Cerebellar nuclear complex (tissue), 1 donor: ENCODE results near the gene S100Z.
"Not testable (repeated sequence)": the region's sequence is repeated elsewhere in the genome, so short reads cannot be mapped to it uniquely, and the experiment has no call there.

Experiments
- DNase-seq, 2 experiments: peaks; one replicate each; lab custom pipeline; 2025; lab: John Stamatoyannopoulos, UW

Gene S100Z

GRCh38 chr5:76874088-76874581 is 24.3 kb downstream of the S100Z start:
- DNase-seq: no peak

DNA sequence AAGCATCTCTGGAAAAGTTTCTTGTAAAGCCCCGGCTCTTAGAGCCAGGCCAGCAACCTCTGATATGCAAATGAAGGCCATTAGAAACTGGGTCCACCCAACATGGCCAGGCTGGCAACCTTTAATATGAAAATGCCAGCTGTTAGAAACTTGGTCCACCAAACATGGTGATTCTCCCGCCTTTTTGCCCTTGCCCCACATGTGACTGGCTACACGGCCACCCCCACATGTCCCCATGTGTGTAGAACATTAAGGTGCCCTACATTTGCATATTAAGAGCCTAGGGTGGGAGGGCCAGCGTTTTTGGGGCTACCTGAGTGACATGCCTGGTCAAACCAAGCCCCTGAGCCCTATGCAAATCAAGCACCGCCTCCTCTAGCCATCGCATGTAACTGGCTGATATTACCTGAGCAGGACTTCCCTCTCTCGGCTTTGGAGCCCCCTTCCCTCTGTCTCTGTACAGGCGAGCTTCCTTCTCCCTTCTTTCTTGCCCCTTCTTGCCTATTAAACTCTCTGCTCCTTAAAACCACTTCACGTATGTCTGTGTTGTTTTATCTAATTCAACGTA is 39.0 kb downstream of the S100Z start:
- DNase-seq: no peak

DNA sequence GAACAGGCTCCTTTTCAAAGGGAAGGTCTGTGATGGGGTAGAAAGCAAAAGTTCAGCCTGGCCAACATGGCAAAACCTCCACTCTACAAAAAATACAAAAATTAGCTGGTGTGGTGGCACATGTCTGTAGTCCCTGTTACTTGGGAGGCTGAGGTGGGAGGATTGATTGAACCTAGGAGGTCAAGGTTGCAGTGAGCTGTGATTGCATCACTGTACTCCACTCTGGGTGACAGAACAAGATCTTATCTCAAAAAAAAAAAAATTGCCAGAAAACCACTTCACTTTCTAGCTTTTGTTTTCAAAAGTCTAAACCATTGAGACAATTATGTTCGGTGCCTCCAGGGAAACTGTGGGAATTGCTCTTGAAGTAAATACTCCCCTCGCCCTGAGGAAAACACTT is 43.5 kb downstream of the S100Z start:
- DNase-seq: no peak

GRCh38 chr5:76896196-76896595 is 46.4 kb downstream of the S100Z start:
- no peak for DNase-seq

DNA sequence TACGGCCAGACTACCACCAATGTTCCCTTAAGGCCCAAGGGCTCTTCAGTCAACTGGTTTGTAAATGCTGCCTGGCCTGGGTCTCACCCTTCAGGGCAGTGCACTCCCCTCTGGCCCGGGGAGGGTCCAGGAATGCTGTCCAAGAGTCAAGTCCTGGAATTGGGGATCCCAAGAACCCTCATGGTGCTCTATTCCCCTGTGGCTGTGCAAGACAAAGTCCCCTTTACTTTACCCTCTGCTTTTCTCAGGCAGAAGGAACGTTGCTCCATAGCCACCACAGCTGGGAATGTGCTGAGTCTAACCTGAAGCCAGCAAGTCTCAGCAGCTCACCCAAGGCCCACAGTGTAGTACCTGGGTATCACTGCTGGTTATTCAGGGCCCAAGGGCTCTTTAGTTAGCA is 51.7 kb downstream of the S100Z start:
- DNase-seq: no peak

DNA sequence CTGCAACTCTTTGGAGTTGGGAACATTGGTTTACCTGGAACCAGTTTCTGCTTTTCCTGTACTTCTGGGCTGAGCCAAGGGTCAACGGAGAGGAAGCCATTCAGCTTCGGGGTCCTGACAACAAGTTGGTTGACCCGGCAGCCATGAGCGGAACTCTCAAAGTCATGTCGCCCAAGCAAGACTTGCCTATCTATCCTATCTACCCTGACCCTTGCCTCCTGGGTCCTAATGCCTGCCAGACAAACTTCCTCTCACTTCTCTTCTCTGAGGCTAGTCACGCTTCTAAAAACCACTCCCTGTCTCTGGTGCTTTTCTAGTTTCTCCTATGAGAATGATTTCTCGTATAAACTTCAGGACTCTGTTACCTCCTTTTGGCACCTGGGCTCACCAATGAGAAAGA is 58.4 kb downstream of the S100Z start:
- no peak for DNase-seq

GRCh38 chr5:76910344-76910933 is 60.6 kb downstream of the S100Z start:
- not testable (repeated sequence) for DNase-seq

GRCh38 chr5:76914671-76915070 is 64.9 kb downstream of the S100Z start:
- DNase-seq: not testable (repeated sequence)

DNA sequence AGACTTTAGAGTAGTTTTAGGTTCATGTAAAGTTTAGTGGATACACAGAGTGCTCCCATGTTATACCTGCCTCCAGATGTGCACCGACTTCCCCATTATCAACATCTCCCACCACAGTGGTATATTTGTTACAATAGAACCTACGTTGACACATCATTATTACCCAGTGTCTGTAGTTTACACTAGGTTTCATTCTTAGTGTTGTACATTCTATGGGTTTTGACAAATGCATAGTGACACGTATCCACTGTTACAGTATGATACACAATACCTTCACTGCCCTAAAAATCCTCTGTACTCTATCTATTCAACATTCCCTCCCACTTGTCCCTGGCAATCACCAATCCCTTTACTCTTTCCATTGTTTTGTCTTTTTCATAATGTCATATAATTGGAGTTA is 68.7 kb downstream of the S100Z start:
- DNase-seq: no peak

DNA sequence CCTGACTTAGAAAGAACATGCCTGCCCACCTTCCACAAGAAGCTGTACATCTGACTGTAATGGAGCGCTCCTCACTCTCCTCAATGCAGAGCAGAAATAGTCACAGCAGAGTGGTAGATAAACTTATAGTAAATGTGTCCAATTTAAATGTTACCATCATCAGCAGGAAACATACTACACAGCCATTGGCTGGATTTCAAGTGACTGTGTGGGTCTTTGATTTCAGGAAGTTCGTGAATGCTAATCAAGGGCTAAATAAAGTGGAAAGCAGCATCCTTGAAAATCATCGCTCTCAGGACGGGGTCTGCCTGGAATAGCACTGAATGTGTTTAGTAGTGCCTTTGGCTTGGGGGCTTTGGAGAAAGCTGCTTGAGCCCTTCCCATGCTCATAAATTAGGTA is 70.7 kb downstream of the S100Z start:
- no peak for DNase-seq

DNA sequence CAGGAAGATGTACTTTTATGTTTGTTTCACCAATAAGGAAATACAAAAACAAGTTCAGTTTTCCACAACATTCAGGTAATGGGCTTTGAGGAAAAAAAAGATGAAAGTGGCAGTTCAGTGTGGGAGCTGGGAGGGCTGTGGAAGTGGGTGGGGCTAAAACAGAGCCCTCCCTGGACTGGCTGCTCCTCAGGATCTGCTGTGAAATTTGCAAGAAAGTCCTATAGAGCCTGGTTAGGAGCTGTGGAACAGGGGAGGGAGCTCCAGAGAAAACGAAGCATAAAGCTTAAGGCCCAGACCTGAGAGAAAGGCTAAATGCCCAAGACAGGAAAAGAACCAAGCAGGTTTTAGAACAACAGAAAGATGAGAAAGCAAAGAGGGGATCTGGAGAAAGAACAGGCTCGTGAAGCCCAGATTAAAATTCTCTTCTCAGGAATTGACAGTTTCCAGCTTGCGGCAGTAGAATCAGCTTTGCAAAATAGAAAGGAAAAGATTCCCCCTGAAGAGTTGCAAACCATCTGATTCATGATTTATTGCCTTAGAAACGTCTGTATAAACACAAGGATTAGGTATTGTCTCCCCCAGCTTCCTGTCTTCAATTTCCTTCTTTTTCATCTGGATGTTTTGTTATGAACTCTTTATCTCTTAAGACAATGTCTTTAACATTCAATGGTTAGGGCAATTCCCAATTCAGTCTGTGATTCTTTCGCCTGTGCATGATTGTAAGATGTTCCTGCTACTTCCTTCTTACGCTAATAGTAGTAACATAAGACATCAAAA is 76.7 kb downstream of the S100Z start:
- DNase-seq: no peak

GRCh38 chr5:76927961-76928360 is 78.1 kb downstream of the S100Z start:
- no peak for DNase-seq

DNA sequence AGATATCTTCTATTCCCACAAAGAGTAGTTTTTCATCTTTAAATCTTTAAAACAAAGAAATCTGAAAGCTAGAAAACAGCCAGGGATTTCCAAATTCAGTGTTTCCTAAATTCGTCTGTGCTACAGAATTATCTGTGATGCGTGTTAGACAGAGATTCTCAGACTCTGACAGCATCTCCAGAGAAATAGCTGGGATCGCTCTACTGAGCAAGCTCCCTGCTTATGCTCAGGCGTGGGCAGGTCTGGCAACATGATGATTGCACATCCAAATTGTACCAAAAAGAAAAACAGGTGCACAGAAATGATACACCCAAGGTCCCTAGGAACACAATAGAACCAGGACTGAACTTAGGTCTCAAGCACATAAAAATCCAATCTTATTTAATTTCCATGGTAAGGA is 80.3 kb downstream of the S100Z start:
- DNase-seq: no peak

GRCh38 chr5:76938177-76938576 is 88.4 kb downstream of the S100Z start:
- DNase-seq: no peak

DNA sequence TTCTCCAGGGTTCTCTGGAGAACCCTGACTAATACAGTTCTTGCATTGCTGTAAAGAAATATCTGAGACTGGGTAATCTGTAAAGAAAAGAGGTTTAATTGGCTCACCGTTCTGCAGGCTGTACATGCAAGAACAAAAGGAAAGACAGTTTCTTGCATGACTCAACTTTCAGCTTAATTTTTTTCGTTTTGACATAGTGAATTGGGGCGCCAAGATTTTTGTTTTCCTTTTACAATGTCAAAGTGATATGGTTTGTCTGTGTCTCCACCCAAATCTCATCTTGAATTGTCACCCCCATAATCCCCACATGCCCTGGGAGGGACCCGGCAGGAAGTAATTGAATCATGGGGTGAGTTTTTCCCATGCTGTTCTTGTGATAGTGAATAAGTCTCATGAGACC is 91.2 kb downstream of the S100Z start:
- no peak for DNase-seq

- no peak for DNase-seq
Measured at GRCh38 chr5:76941442-76941841, 91.6 kb downstream of the S100Z start.

DNA sequence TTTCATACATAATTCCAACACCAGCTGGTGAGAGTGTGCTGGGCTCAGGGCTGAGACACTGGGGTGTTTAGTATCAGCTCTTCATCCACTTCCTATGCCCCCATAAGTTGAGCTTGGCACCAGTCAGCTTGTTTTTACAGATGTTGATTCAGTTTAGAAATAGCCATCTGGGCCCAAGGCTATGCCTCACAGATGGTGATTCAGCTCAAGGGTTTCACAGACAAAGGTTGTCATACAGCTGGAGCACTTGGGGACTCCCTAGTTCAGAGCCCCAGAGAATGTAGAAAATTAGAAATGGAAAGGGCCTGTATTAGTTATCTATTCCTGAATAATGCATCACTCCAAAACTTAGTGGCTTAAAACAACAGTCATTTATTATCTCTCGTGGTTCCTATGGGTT is 92.8 kb downstream of the S100Z start:
- DNase-seq: no peak

GRCh38 chr5:76943006-76943405 is 93.2 kb downstream of the S100Z start:
- no peak for DNase-seq

DNA sequence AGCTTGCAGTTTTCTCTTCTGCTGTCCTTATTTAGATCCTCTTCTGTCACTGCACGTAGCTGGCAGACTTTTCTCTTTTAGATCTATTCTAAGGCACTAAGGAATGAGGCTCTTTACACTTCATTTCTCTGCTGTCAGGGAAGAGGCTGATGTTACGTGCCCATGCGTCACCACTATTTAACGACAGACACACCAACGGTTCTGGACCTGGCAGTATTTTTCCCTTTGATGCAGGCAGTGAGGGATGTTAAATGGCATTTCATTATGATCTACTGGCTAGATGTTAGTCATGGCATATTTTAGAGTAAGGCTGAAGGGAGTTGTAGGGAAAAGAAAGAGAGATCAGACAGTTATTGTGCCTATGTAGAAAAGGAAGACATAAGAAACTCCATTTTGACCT is 94.8 kb downstream of the S100Z start:
- DNase-seq: no peak

DNA sequence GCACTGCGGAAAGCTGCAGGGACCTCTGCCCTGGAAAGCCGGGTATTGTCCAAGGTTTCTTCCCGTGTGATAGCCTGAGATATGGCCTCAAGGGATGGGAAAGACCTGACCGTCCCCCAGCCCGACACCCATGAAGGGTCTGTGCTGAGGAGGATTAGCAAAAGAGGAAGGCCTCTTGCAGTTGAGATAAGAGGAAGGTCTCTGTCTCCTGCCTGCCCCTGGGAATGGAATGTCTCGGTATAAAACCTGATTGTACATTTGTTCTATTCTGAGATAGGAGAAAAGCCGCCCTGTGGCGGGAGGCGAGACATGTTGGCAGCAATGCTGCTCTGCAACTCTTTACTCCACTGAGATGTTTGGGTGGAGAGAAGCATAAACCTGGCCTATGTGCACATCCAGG is 95.4 kb downstream of the S100Z start:
- DNase-seq: not testable (repeated sequence)

DNA sequence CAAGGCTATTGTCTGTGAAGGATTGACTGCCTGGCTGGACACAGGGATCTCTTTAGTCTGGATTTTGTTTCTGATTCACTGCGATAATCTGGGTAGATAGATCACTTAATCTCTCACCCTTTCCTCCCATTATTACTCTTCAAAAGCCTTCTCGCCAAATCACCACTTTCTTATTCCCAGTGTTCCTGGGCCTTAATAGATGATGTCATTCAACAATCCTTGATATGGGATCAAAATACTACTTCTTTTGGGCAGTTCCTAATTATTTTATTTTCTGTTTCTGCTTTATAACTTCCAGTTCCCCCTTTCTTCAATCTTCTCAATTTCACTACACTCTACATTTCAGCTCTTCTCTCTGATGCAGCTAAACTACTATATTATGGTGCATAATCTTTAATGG is 96.3 kb downstream of the S100Z start:
- DNase-seq: no peak

DNA sequence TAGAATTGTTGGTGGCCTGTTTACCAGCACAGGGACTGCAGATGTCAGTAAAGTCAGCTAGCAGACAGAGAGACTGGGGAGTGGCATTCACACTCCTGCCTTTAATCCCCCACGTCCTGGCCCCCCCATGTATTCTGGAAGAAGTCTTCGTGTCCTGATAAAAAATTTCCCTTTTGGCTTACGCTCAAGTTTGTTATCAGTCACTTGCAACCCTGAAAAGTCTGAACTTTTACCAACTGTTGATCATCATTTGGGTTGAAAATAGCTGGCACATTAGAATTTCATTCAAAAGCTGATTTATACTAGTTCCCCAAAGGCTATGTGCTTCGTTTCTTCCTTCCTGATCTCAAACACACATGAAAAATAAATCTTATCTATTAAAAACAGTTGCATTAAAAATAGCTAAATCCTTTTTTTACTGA is 97.3 kb downstream of the S100Z start:
- DNase-seq: no peak

DNA sequence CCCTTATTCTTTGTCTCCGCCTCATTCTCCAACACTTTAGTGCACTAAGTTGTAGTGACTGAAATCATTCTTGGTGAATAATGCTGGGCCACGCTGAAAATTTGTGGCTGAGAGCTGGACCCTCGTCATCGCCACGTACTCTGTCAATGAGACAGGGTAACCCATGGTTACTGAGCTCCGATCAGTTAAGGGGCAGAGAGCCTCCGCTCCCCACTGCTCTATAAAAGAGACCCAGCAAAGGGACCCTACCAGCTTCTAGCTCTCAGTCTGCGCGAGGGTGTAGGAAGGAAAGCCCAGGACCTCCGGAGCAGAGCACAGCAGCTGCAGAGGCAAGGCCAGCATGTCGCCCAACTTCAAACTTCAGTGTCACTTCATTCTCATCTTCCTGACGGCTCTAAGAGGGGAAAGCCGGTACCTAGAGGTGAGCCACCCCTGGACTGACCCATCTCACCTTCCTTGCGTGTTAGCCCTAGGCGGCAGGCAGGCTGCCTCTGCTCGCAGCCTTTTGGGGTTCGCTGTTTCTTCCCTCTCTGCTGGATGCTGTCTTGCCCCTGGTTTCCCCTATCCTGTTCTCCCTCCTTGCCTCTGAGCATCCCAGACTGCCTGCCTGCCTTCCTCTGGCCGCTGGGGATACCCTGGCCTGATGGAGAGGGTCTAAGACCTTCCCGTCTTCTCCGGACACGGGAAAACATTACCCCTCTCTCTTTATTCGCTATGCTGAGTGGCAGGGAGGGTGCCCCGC is 103.2 kb downstream of the S100Z start, which contains the start of gene CRHBP:
TSS of gene CRHBP (plus strand) at position 251 of the 742 bp plus-strand sequence. CDS start at position 341, 90 bp downstream.
- DNase-seq: no peak
